Nephron progenitor cell (in vitro differentiated cells): ENCODE results near the gene CCR9.

Experiments used
- DNase-seq: peaks from one replicate; pipeline ENCODE4 v3.0.0; 2021
- H3K27ac Mint-ChIP-seq: 2 replicates; pipeline ENCODE4 v1.8.0; 2021; ENCODE audit warnings: mild to moderate bottlenecking, moderate library complexity, mixed read lengths
- H3K27me3 Mint-ChIP-seq: 2 replicates; pipeline ENCODE4 v1.8.0; 2021; ENCODE audit warnings: mild to moderate bottlenecking, low read depth, mixed read lengths; ENCODE audit not compliant: poor library complexity
- H3K36me3 Mint-ChIP-seq: 2 replicates; pipeline ENCODE4 v1.8.0; 2021; ENCODE audit warnings: low read depth, mixed read lengths
- H3K4me1 Mint-ChIP-seq: 2 replicates; pipeline ENCODE4 v1.8.0; 2021; ENCODE audit warnings: mixed read lengths
- H3K4me3 Mint-ChIP-seq: 2 replicates; pipeline ENCODE4 v1.8.0; 2021; ENCODE audit warnings: mild to moderate bottlenecking, moderate library complexity, mixed read lengths
- H3K9me3 Mint-ChIP-seq: 2 replicates; pipeline ENCODE4 v1.8.0; 2021; ENCODE audit warnings: mild to moderate bottlenecking, moderate library complexity, mixed read lengths
- TF ChIP-seq, protein P1 (sequence below): fragments of 200-600 bp; sonication (generic); IDR thresholded peaks from 2 replicates; pipeline ENCODE4 v1.5.0; 2021; ENCODE audit warnings: antibody characterized with exemption

CCR9 gene

DNA sequence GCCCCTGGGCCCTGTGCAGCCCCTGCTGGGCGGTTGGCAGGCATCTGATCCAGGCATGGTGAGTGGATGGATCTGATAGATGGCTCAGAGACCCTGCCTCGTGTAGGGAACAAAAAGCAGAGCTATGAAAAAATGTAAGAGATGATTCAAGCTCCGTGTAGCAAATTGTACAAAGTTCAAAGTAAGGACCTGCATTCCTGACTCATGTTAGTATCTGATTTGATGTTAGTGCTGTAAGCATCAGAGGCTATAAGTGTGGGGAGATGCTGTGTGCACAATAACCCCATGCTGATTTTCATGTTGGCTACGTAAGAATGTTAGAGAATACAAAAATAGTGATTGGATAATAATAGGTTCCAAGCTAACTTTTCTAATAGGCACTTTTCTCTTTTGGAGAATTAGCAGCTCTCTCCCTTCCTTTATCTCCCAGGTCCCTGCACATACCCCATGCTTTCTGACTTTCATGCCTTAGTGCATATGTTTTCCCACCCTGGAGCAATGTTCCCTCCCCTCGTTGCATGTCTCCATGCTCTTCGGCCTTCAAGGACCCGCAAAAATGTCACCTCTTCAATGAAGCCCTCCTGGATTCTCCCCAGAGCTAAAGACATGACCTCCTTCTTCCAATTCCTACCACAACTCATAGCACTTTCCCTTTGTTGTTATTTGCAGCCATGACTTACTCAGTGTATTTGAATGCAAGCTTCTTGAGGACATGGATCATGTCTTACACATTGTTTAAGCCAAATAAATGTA, 1.6 kb downstream of the CCR9 start:
- TF ChIP-seq, protein P1, sequence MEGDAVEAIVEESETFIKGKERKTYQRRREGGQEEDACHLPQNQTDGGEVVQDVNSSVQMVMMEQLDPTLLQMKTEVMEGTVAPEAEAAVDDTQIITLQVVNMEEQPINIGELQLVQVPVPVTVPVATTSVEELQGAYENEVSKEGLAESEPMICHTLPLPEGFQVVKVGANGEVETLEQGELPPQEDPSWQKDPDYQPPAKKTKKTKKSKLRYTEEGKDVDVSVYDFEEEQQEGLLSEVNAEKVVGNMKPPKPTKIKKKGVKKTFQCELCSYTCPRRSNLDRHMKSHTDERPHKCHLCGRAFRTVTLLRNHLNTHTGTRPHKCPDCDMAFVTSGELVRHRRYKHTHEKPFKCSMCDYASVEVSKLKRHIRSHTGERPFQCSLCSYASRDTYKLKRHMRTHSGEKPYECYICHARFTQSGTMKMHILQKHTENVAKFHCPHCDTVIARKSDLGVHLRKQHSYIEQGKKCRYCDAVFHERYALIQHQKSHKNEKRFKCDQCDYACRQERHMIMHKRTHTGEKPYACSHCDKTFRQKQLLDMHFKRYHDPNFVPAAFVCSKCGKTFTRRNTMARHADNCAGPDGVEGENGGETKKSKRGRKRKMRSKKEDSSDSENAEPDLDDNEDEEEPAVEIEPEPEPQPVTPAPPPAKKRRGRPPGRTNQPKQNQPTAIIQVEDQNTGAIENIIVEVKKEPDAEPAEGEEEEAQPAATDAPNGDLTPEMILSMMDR = no peak
- no peaks in the 10 kb centered on the region for H3K4me1 Mint-ChIP-seq
- H3K4me3 Mint-ChIP-seq = no peak overlapping the region
- peaks cover 3% of the 10 kb centered on the region for H3K27me3 Mint-ChIP-seq
- DNase-seq = no peak
- H3K9me3 Mint-ChIP-seq = no peaks in the 10 kb centered on the region
- no peaks in the 10 kb centered on the region for H3K36me3 Mint-ChIP-seq
- H3K27ac Mint-ChIP-seq = no peak overlapping the region

DNA sequence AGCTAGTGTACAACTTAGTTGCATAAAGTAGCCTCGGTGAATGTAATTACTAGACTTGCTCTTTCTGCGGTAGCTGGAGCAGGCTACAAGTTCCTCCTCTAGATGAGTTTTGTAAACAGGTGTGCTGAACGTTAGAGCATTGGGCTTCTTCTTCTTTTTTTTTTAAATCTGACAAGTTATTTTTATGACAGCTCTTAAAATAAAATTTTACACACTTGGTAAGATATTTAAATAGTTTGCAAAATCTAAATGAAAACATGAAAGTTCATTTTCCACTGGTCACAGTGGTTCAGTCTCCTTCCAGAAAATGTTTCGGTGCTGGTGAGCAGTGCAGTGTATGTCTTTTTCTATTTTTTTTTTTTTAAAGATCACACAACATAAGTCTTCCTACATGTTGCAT, 3.0 kb downstream of the CCR9 start:
- H3K36me3 Mint-ChIP-seq = no peaks in the 10 kb centered on the region
- H3K4me3 Mint-ChIP-seq = no peak overlapping the region
- TF ChIP-seq, protein P1 = no peak
- DNase-seq = no peak
- peaks cover 3% of the 10 kb centered on the region for H3K27me3 Mint-ChIP-seq
- H3K9me3 Mint-ChIP-seq = no peaks in the 10 kb centered on the region
- no peaks in the 10 kb centered on the region for H3K4me1 Mint-ChIP-seq
- no peak overlapping the region for H3K27ac Mint-ChIP-seq

DNA sequence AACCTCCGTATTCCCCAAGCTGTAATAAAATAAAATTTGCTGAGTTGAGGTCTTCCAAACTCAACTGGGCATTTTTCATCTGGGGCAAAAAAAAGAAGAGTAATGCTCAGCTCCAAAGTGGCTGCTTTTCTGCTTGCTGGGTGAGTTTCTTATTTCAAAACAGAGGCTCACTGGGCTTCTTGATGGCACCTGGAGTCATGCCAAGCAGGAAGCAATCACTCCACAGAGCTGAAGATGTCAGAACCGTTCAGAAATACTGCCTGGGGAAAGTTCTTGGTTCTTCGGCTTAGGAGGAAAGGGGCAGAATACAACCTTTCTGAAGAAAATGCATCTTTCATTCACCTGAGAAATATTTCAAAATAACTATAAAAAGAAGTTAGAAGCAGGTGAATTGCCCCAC, 4.1 kb downstream of the CCR9 start:
- Mint-ChIP-seq H3K9me3 (no peaks in the 10 kb centered on the region), H3K4me3 (no peak overlapping the region), H3K36me3 (no peaks in the 10 kb centered on the region), H3K27ac (no peak overlapping the region), H3K4me1 (no peaks in the 10 kb centered on the region), H3K27me3 (no peaks in the 10 kb centered on the region)
- TF ChIP-seq, protein P1 = no peak
- no peak for DNase-seq

DNA sequence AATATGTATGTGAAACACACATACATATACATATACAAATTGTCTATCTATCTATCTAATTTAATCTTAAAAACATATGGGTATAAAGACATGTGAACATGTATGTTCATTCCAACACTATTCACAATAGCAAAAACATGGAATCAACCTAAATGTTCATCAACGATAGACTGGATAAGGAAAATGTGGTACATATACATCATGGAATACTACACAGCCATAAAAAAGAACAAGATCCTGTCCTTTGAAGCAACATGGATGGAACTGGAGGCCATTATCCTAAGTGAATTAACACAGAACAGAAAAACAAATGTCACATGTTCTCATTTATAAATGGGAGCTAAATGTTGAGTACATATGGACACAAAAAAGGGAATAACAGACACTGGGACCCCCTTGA, 5.8 kb downstream of the CCR9 start:
- Mint-ChIP-seq H3K4me1 (no peaks in the 10 kb centered on the region), H3K36me3 (no peaks in the 10 kb centered on the region), H3K27me3 (no peaks in the 10 kb centered on the region), H3K27ac (no peak overlapping the region), H3K4me3 (no peak overlapping the region), H3K9me3 (no peaks in the 10 kb centered on the region)
- TF ChIP-seq, protein P1 = no peak
- no peak for DNase-seq

DNA sequence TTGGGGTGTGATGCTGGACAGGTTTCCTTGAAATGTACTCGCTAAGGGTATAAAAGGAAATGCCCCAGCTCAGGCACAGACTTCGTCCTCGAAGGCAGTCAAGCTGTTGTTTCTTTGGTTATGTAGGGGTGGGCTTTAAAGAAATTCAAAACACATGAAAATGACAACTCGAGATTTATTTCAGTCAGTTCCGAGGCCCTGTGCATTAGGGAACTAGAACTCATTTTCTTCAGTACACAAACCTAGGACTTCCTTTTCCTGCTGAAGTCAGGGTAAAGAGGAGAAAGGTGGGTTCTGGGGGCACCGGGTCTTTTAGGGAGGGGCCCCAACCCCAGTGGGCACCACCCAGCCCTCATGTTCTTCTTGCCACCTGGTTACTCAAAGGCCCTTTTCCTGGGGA, 7.7 kb downstream of the CCR9 start:
- DNase-seq = no peak
- Mint-ChIP-seq H3K36me3 (no peaks in the 10 kb centered on the region), H3K4me3 (no peak overlapping the region), H3K9me3 (no peaks in the 10 kb centered on the region), H3K27me3 (no peaks in the 10 kb centered on the region), H3K4me1 (no peaks in the 10 kb centered on the region), H3K27ac (no peak overlapping the region)
- TF ChIP-seq, protein P1 = no peak
